Heart left ventricle (tissue), 16 donors: ENCODE results near the gene ISG20L2. TPM values are rescaled to one million over a fixed set of nuclear protein-coding genes. Genes with fewer than 3 reads are reported as not detected.

Source experiments
- ATAC-seq, 4 donors: fragments of 200-7000 bp; cut with Tn5 transposase; one replicate each; pipeline ENCODE4 v1.9.1; 2020 to 2022; ENCODE audit warnings: moderate library complexity in 4 of 4, mild to moderate bottlenecking in 3 of 4, moderate number of reproducible peaks in 1 of 4
- DNase-seq, 5 donors: peaks; one replicate each; pipeline ENCODE4 v3.0.0-alpha.2; 2020
- H3K27ac ChIP-seq, 12 donors: fragments of 200-600 bp; sonication (generic) in 4 of 12; one replicate each; pipeline versions ENCODE4 v1.5.0 to v1.8.0; 2016 to 2022; ENCODE audit warnings: mild to moderate bottlenecking in 2 of 12
- H3K27me3 ChIP-seq, 9 donors: fragments of 200-600 bp; sonication (generic) in 2 of 9; one replicate each; pipeline versions ENCODE4 v1.5.1 to v1.8.0; 2016 to 2022; ENCODE audit warnings: mild to moderate bottlenecking in 3 of 9
- H3K36me3 ChIP-seq, 9 donors: fragments of 200-600 bp; sonication (generic) in 2 of 9; one replicate each; pipeline versions ENCODE4 v1.5.0 to v1.8.0; 2018 to 2022; ENCODE audit warnings: mild to moderate bottlenecking in 2 of 9
- H3K4me1 ChIP-seq, 12 donors: fragments of 200-600 bp; sonication (generic) in 4 of 12; one replicate each; pipeline versions ENCODE4 v1.5.0 to v1.8.0; 2016 to 2022; ENCODE audit warnings: mild to moderate bottlenecking in 3 of 12
- H3K4me3 ChIP-seq, 12 donors: fragments of 200-600 bp; sonication (generic) in 4 of 12; one replicate each; pipeline versions ENCODE4 v1.5.0 to v1.8.0; 2017 to 2022; ENCODE audit warnings: mild to moderate bottlenecking in 9 of 12, moderate library complexity in 4 of 12
- H3K9me3 ChIP-seq, 12 donors: fragments of 200-600 bp; sonication (generic) in 4 of 12; one replicate each; pipeline versions ENCODE4 v1.5.0 to v1.8.0; 2016 to 2022; ENCODE audit warnings: mild to moderate bottlenecking in 1 of 12
- CTCF ChIP-seq, 12 donors: fragments of 200-600 bp; sonication (generic) in 4 of 12; IDR thresholded peaks; one replicate each; pipeline versions ENCODE4 v1.5.0 to v1.8.0; 2018 to 2022; ENCODE audit warnings: antibody characterized with exemption in 12 of 12, mild to moderate bottlenecking in 5 of 12
- POLR2A ChIP-seq, 2 donors: fragments of 450-650 bp; IDR thresholded peaks; one replicate each; pipeline ENCODE4 v1.6.1; 2017; ENCODE audit warnings: antibody characterized with exemption in 2 of 2, mild to moderate bottlenecking in 2 of 2, moderate library complexity in 2 of 2
- WGBS, 4 donors: extraction: QIAGEN DNeasy Blood & Tissue Kit in 2 of 4; methylation state at CpG; one replicate each; pipeline versions ENCODE4 v1.1.5 to v1.1.7; 2013 to 2018; 5-methylcytosine and 5-hydroxymethylcytosine counted together
- intact Hi-C, 10 donors: fragments of 100-400 bp; cut with DNase I; formaldehyde crosslinking; loops; one replicate each; pipeline versions ENCODE4 v1.11.1 to v1.14.2; 2022
- polyA plus RNA-seq, 2 donors: library from polyadenylated mRNA; stranded (reverse); fragments of 200-250 nt; gene quantifications; one replicate each; pipeline ENCODE4 v1.2.3, GENCODE V29; 2013
- total RNA-seq, 9 donors: library from RNA; depleted of rRNA in 2 of 9; stranded (reverse); fragments of >200 nt in 2 of 9; fragmentation: NEBNext Ultra II Directional in 3 of 9; extraction: Animal tissue kit (Norgen Biotek cat#: 25700) in 3 of 9; gene quantifications; one replicate each; pipeline versions ENCODE4 v1.1.0 to v1.2.4, GENCODE V29; 2016 to 2023
- donor health status: ischemic (EF 13 %, LVEDD 7.1; RV severe dilation, severe dysfunction).
- donor health status: healthy with polysubstance abuse.
- donor health status: DM: no; HTN: yes; CAD: no.
- donor health status: DM: no; HTN: no; CAD: no.
- donor health status: ischemic (EF 25% LVEDD 6.9; RV normal size, moderate dysfunction).
- donor health status: ischemic (EF 25% LVEDD 5.7; RV mildly dilated, moderate dysfunction).
- donor health status: healthy.
- donor health status: DM: yes; HTN: yes; CAD: no.
- donor health status: ischemic (EF 35%, LVEDD 5.7; RV mildly dilated, moderate dysfunction).
- donor health status: nonischemic (EF 11% LVEDD 7.7; RV severe dilation, severe dysfunction).
- donor health status: DM: yes; HTN: yes; CAD: no.
- donor health status: PGD.
- donor health status: ischemic (EF 29% LVEDD 5.4; RV normal size, mild dysfunction).
- donor health status: nonischemic (EF 23%, LVEDD 6.1; RV moderate dilation, normal function).

The ISG20L2 gene
- total and polyA plus RNA-seq, 11 donors: 5.1 to 17.9 (median 12.8) TPM

- H3K4me3 ChIP-seq: no peak overlapping the region
Observed at GRCh38 chr1:156692441-156692924, 36.1 kb downstream of the ISG20L2 start.

GRCh38 chr1:156691665-156692440 is 36.7 kb downstream of the ISG20L2 start:
- peaks cover 0 to 44% (median 22%) of the 10 kb centered on the region in 9 donors for H3K27me3 ChIP-seq
- 49 to 63% (median 52%) methylated on average over 19 to 20 of the region's 20 CpGs for WGBS, 4 donors
- H3K4me1 ChIP-seq: peaks cover 0 to 19% (median 9%) of the 10 kb centered on the region in 12 donors
- ATAC-seq (no peak), DNase-seq (peak in 1 of 5 donors; percentile 61)
- no peak for TF ChIP-seq CTCF (IDR thresholded peaks at IDR 0.05)
- H3K9me3 ChIP-seq: no peaks in the 10 kb centered on the region
- intact Hi-C loops: loop anchor here in 4 of 10 donors (2.0 to 10.0 kb wide), 5 partner anchors 33 to 200 kb away; partner anchors contain the start of genes NTRK1 (in 1 of the 4) and PEAR1 (in 1 of the 4)
- H3K27ac ChIP-seq: no peak overlapping the region
- no peaks in the 10 kb centered on the region for H3K36me3 ChIP-seq
- H3K4me3 ChIP-seq: no peak overlapping the region

More at GRCh38 chr1:156692441-156692924, 36.1 kb downstream of the ISG20L2 start:
- Histone ChIP-seq H3K27me3 (peaks cover 0 to 44% (median 22%) of the 10 kb centered on the region in 9 donors), H3K36me3 (no peaks in the 10 kb centered on the region), H3K9me3 (no peaks in the 10 kb centered on the region), H3K4me1 (peaks cover 0 to 19% (median 9%) of the 10 kb centered on the region in 12 donors), H3K27ac (no peak overlapping the region)
- peak in 1 of 5 donors; percentile 47 for DNase-seq
- intact Hi-C loops: loop anchor here in 4 of 10 donors (5.0 to 10.0 kb wide), 4 partner anchors 172 to 200 kb away; partner anchors contain the start of genes NTRK1 (in 1 of the 4) and PEAR1 (in 1 of the 4)
- ATAC-seq: no peak
- 25 to 34% (median 26%) methylated on average over 13 of the region's 13 CpGs for WGBS, 4 donors
- TF ChIP-seq POLR2A (IDR thresholded peaks at IDR 0.05): no peak
- no peak for TF ChIP-seq CTCF (IDR thresholded peaks at IDR 0.05)

GRCh38 chr1:156691191-156691590 is 37.4 kb downstream of the ISG20L2 start:
- no peak overlapping the region for H3K27ac ChIP-seq
- intact Hi-C loops: loop anchor here in 4 of 10 donors (2.0 to 10.0 kb wide), 5 partner anchors 34 to 201 kb away; partner anchors contain the start of genes NTRK1 (in 1 of the 4) and PEAR1 (in 1 of the 4)
- DNase-seq (peak in 1 of 5 donors; percentile 32), ATAC-seq (no peak)
- no peaks in the 10 kb centered on the region for H3K9me3 ChIP-seq
- no peaks in the 10 kb centered on the region for H3K36me3 ChIP-seq
- WGBS, 4 donors: 82 to 85% (median 83%) methylated on average over 6 to 10 of the region's 10 CpGs
- no peak overlapping the region for H3K4me3 ChIP-seq
- H3K27me3 ChIP-seq: peaks cover 0 to 44% (median 25%) of the 10 kb centered on the region in 9 donors
- peaks cover 0 to 19% (median 9%) of the 10 kb centered on the region in 12 donors for H3K4me1 ChIP-seq
- TF ChIP-seq POLR2A (IDR thresholded peaks at IDR 0.05) (no peak), CTCF (IDR thresholded peaks at IDR 0.05) (no peak)

DNA sequence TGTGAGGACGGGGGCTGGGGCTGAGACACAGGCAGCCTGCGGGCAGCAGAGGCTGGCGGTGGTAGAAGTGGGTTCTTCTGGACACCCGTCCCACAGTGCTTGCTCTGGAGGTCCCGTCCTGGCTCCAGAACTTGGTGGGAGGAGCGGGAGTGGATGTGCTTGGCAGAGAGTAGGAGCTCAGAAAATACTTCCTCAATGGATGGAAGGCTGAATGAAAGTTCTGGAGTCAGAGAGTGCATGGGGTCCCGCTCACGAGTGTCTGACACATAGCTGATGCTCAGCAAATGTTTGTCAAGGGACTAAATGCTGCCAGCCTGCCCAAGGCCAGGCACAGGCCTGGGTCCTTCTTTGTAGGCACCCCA is 37.9 kb downstream of the ISG20L2 start:
- Histone ChIP-seq H3K4me3 (no peak overlapping the region), H3K4me1 (peaks cover 0 to 19% (median 9%) of the 10 kb centered on the region in 12 donors), H3K36me3 (no peaks in the 10 kb centered on the region), H3K27ac (no peak overlapping the region), H3K27me3 (peaks cover 0 to 44% (median 27%) of the 10 kb centered on the region in 9 donors), H3K9me3 (no peaks in the 10 kb centered on the region)
- TF ChIP-seq POLR2A (IDR thresholded peaks at IDR 0.05) (no peak), CTCF (IDR thresholded peaks at IDR 0.05) (no peak)
- no peak for ATAC-seq
- intact Hi-C loops: loop anchor here in 4 of 10 donors (2.0 to 10.0 kb wide), 5 partner anchors 34 to 202 kb away; partner anchors contain the start of genes NTRK1 (in 1 of the 4) and PEAR1 (in 1 of the 4)
- peak in 1 of 5 donors; percentile 46 for DNase-seq
- 71 to 80% (median 77%) methylated on average over 8 of the region's 8 CpGs for WGBS, 4 donors
